ENCODE data around the gene VSIG10L2. TPM values are rescaled to one million over a fixed set of nuclear protein-coding genes. Genes with fewer than 3 reads are reported as not detected.

The VSIG10L2 gene
- total and polyA plus RNA-seq, 7 donors: 0.68 TPM; not detected in 6

DNA sequence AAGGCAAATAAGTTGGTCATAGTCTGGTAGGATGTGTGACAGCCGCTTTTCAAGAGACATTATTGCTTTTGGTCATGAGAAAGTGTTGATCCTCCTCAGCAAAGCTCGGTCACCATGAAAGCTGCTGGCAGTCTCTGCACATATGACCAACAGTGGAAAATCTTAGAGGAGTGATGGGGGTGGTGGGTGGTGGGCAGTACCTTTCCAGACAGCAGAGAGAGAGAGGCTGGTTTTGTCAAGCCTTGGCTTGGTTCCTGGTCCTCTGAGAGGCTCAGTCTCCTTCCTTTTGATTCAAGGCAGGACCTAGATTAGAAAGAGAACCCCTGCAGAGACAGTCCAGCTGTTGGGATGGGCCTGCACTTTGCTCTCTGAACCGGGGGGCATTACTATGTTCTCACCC is 20.0 kb upstream of the VSIG10L2 start:
- intact Hi-C loops (cut with DNase I): no loop called here
- Histone ChIP-seq H3K36me3 (no peaks in the 10 kb centered on the region), H3K9me3 (no peaks in the 10 kb centered on the region), H3K27ac (no peak overlapping the region), H3K4me3 (no peak overlapping the region), H3K27me3 (no peaks in the 10 kb centered on the region), H3K4me1 (peaks cover 0 to 9% (median 4%) of the 10 kb centered on the region in 4 donors)
- DNase-seq: no peak
- WGBS, 2 donors: 20 to 71% methylated on average over 3 of the region's 3 CpGs
- no peak for TF ChIP-seq POLR2AphosphoS5 (IDR thresholded peaks at IDR 0.05)
- TF ChIP-seq EP300 (IDR thresholded peaks at IDR 0.05): no peak
- TF ChIP-seq, protein P1, sequence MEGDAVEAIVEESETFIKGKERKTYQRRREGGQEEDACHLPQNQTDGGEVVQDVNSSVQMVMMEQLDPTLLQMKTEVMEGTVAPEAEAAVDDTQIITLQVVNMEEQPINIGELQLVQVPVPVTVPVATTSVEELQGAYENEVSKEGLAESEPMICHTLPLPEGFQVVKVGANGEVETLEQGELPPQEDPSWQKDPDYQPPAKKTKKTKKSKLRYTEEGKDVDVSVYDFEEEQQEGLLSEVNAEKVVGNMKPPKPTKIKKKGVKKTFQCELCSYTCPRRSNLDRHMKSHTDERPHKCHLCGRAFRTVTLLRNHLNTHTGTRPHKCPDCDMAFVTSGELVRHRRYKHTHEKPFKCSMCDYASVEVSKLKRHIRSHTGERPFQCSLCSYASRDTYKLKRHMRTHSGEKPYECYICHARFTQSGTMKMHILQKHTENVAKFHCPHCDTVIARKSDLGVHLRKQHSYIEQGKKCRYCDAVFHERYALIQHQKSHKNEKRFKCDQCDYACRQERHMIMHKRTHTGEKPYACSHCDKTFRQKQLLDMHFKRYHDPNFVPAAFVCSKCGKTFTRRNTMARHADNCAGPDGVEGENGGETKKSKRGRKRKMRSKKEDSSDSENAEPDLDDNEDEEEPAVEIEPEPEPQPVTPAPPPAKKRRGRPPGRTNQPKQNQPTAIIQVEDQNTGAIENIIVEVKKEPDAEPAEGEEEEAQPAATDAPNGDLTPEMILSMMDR (IDR thresholded peaks at IDR 0.05): no peak
- no peak for TF ChIP-seq POLR2A (IDR thresholded peaks at IDR 0.05)

DNA sequence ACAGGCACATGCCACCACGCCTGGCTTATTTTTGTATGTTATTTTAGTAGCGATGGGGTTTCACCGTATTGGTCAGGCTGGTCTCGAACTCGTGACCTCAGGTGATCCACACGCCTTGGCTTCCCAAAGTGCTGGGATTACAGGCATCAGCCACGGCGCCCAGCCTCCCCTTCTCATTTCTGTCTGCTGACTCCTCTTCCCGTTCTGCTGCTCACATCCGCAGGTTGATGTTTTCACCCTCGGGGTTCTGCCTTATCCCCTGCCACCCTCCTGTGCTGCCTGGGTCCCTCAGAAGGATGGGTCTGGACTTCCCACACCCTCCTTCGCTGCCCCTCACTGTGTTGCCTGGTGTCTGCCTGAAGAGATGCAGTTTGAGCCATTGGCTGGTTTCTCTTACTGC is 19.2 kb upstream of the VSIG10L2 start:
- H3K27me3 ChIP-seq: no peaks in the 10 kb centered on the region
- peaks cover 0 to 17% (median 13%) of the 10 kb centered on the region in 4 donors for H3K4me1 ChIP-seq
- WGBS, 2 donors: 87 to 90% methylated on average over 12 of the region's 12 CpGs
- DNase-seq: no peak
- intact Hi-C loops (cut with DNase I): no loop called here
- H3K9me3 ChIP-seq: no peaks in the 10 kb centered on the region
- TF ChIP-seq POLR2AphosphoS5 (IDR thresholded peaks at IDR 0.05) (no peak), POLR2A (IDR thresholded peaks at IDR 0.05) (no peak), EP300 (IDR thresholded peaks at IDR 0.05) (no peak)
- TF ChIP-seq, protein P1 (IDR thresholded peaks at IDR 0.05): no peak
- H3K27ac ChIP-seq: no peak overlapping the region
- no peak overlapping the region for H3K4me3 ChIP-seq
- H3K36me3 ChIP-seq: no peaks in the 10 kb centered on the region

DNA sequence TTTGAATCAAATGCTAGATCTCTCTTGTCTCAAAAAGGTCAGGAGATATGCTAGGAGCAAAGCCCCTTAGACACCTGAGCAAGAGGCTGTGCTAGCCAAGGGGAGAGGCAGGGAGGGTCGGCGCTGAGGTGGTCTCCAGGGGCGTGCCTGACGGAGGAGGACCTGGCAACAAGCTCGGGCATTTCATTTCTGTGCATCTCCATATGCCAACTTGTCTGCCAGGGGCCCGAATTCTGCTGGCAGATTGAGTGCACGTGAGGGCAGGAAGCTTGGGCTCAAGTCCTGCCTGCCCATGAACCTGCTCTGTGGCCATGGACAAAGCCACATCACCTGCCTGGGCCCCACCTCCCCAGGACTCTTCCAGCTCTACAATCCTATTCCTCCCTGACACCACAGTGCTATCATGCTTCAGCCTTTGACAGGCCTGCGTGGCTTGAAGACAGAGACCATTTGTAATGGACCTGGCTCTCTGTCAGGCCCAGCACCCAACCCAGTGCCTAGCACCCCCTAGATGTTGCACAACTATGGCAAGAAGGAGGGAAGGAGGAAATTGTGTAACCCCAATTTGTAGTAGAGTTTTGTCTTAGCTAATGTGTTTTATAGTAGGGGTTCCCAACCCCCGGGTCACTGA is 16.3 kb upstream of the VSIG10L2 start:
- no peak for DNase-seq
- intact Hi-C loops (cut with DNase I): no loop called here
- H3K27ac ChIP-seq: no peak overlapping the region
- no peaks in the 10 kb centered on the region for H3K9me3 ChIP-seq
- TF ChIP-seq POLR2AphosphoS5 (IDR thresholded peaks at IDR 0.05) (no peak), POLR2A (IDR thresholded peaks at IDR 0.05) (no peak), EP300 (IDR thresholded peaks at IDR 0.05) (no peak)
- TF ChIP-seq, protein P1 (IDR thresholded peaks at IDR 0.05): no peak
- 81 to 84% methylated on average over 9 of the region's 9 CpGs for WGBS, 2 donors
- H3K36me3 ChIP-seq: no peaks in the 10 kb centered on the region
- H3K4me1 ChIP-seq: peaks cover 0 to 31% (median 20%) of the 10 kb centered on the region in 4 donors
- no peak overlapping the region for H3K4me3 ChIP-seq
- H3K27me3 ChIP-seq: no peaks in the 10 kb centered on the region

DNA sequence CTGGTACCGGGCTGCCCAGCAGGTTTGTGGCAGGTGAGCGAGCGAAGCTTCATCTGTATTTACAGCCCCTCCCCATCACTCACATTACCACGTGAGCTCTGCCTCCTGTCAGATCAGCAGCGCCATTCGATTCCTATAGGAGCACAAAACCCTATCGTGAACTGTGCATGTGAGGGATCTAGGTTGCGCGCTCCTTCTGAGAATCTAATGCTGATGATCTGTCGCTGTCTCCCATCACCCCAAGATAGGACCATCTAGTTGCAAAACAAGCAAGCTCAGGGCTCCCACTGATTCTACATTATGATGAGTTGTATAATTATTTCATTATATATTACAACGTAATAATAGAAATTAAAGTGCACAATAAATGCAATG is 15.8 kb upstream of the VSIG10L2 start:
- DNase-seq: no peak
- no peak overlapping the region for H3K4me3 ChIP-seq
- intact Hi-C loops (cut with DNase I): no loop called here
- no peaks in the 10 kb centered on the region for H3K9me3 ChIP-seq
- peaks cover 0 to 31% (median 20%) of the 10 kb centered on the region in 4 donors for H3K4me1 ChIP-seq
- no peak overlapping the region for H3K27ac ChIP-seq
- no peaks in the 10 kb centered on the region for H3K36me3 ChIP-seq
- 90 to 92% methylated on average over 11 of the region's 11 CpGs for WGBS, 2 donors
- no peak for TF ChIP-seq POLR2AphosphoS5 (IDR thresholded peaks at IDR 0.05)
- no peak for TF ChIP-seq EP300 (IDR thresholded peaks at IDR 0.05)
- TF ChIP-seq POLR2A (IDR thresholded peaks at IDR 0.05): no peak
- TF ChIP-seq, protein P1 (IDR thresholded peaks at IDR 0.05): no peak
- H3K27me3 ChIP-seq: no peaks in the 10 kb centered on the region

DNA sequence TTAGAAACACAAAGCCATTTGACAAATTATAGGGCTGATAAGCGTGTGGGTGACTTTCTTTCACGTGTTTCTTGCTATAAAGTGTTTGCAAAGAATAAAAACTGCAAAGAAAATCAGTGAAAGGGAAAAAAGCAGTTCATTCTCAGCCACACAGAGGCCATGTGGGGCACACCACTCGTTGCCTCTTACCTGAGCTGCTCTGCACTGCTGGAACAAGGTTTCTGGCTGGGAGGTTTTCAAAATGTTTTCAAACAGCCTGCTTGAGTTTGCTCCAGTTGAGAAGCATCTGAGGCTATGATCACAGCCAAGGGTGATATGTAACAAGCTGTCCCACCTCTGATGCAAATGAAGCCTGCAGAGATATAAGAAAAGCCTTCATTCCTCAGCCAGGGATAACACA is 14.7 kb upstream of the VSIG10L2 start:
- DNase-seq: no peak
- intact Hi-C loops (cut with DNase I): no loop called here
- Histone ChIP-seq H3K27ac (peak overlapping the region in 1 of 4 donors; percentile 30), H3K9me3 (no peaks in the 10 kb centered on the region), H3K4me1 (peaks cover 0 to 29% (median 16%) of the 10 kb centered on the region in 4 donors), H3K27me3 (no peaks in the 10 kb centered on the region), H3K36me3 (no peaks in the 10 kb centered on the region), H3K4me3 (no peak overlapping the region)
- WGBS, 2 donors: 69 to 70% methylated on average over 3 of the region's 3 CpGs
- TF ChIP-seq, protein P1 (IDR thresholded peaks at IDR 0.05): no peak
- TF ChIP-seq POLR2A (IDR thresholded peaks at IDR 0.05): no peak
- TF ChIP-seq POLR2AphosphoS5 (IDR thresholded peaks at IDR 0.05): no peak
- TF ChIP-seq EP300 (IDR thresholded peaks at IDR 0.05): no peak
